GM04503 (cell line): ENCODE results near the gene SLC4A8.

ENCODE experiments used
- DNase-seq: peaks from one replicate; pipeline ENCODE4 v3.0.0-alpha.2; 2012; ENCODE audit warnings: low read depth

SLC4A8 gene

GRCh38 chr12:51395283-51396230 lies 29.1 kb upstream of the SLC4A8 start:
- no peak for DNase-seq

GRCh38 chr12:51397670-51398069 lies 27.0 kb upstream of the SLC4A8 start:
- no peak for DNase-seq

GRCh38 chr12:51399891-51400290 lies 24.7 kb upstream of the SLC4A8 start:
- no peak for DNase-seq

- no peak for DNase-seq
Observed at GRCh38 chr12:51401020-51401419, 23.6 kb upstream of the SLC4A8 start.

GRCh38 chr12:51401486-51401885 lies 23.1 kb upstream of the SLC4A8 start:
- DNase-seq, result no peak

GRCh38 chr12:51401900-51402299 lies 22.7 kb upstream of the SLC4A8 start:
- DNase-seq, result no peak

- DNase-seq, result no peak
Observed at GRCh38 chr12:51403159-51403558, 21.5 kb upstream of the SLC4A8 start.

GRCh38 chr12:51403681-51404136 lies 20.9 kb upstream of the SLC4A8 start:
- DNase-seq, result no peak

- DNase-seq, result no peak
Observed at GRCh38 chr12:51404627-51405026, 20.0 kb upstream of the SLC4A8 start.

GRCh38 chr12:51405801-51406207 lies 18.8 kb upstream of the SLC4A8 start:
- no peak for DNase-seq

GRCh38 chr12:51406290-51406689 lies 18.3 kb upstream of the SLC4A8 start:
- no peak for DNase-seq

GRCh38 chr12:51406859-51407258 lies 17.8 kb upstream of the SLC4A8 start:
- DNase-seq, result no peak

GRCh38 chr12:51407604-51408003 lies 17.0 kb upstream of the SLC4A8 start:
- no peak for DNase-seq

GRCh38 chr12:51409846-51410245 lies 14.8 kb upstream of the SLC4A8 start:
- no peak for DNase-seq

GRCh38 chr12:51413149-51413548 lies 11.5 kb upstream of the SLC4A8 start:
- DNase-seq, result no peak

GRCh38 chr12:51413791-51414190 lies 10.8 kb upstream of the SLC4A8 start:
- DNase-seq, result no peak

GRCh38 chr12:51415931-51416330 lies 8.7 kb upstream of the SLC4A8 start:
- no peak for DNase-seq

GRCh38 chr12:51417826-51418225 lies 6.8 kb upstream of the SLC4A8 start:
- no peak for DNase-seq

- no peak for DNase-seq
Observed at GRCh38 chr12:51419425-51420193, 5.0 kb upstream of the SLC4A8 start.

- DNase-seq, result peak; percentile 19
Observed at GRCh38 chr12:51421266-51421884, 3.3 kb upstream of the SLC4A8 start.

GRCh38 chr12:51424094-51424661 lies 453 bp upstream of the SLC4A8 start:
- DNase-seq, result no peak

GRCh38 chr12:51428256-51428655 lies 3.6 kb downstream of the SLC4A8 start:
- no peak for DNase-seq
